Calu3 (cell line): ENCODE data around the gene OR6K3. TPM values are rescaled to one million over a fixed set of nuclear protein-coding genes. Genes with fewer than 3 reads are reported as not detected.

ENCODE experiments used
- BruUV-seq: library from RNA; stranded (reverse); fragments of 400-500 nt; replicated peaks from 2 replicates; lab custom pipeline; 2021; lab: Mats Ljungman, UMichigan
- CTCF ChIA-PET: fragments of 300-600 bp; sonication (Branson Sonifier 250); formaldehyde crosslinking; loops from one replicate; lab custom pipeline; 2022; ENCODE audit warnings: antibody characterized with exemption; lab: Charles Lee
- DNase-seq: peaks from one replicate; pipeline ENCODE4 v3.0.0; 2022
- H3K27ac Mint-ChIP-seq: one replicate; pipeline ENCODE4 v1.8.0; 2022; ENCODE audit warnings: mixed read lengths; ENCODE audit not compliant: unreplicated experiment
- H3K27me3 Mint-ChIP-seq: one replicate; pipeline ENCODE4 v1.8.0; 2022; ENCODE audit warnings: mixed read lengths; ENCODE audit not compliant: unreplicated experiment
- H3K36me3 Mint-ChIP-seq: one replicate; pipeline ENCODE4 v1.8.0; 2022; ENCODE audit warnings: mild to moderate bottlenecking, moderate library complexity, mixed read lengths; ENCODE audit not compliant: insufficient read depth, unreplicated experiment
- H3K4me1 Mint-ChIP-seq: one replicate; pipeline ENCODE4 v1.8.0; 2022; ENCODE audit warnings: mild to moderate bottlenecking, low read depth, mixed read lengths; ENCODE audit not compliant: unreplicated experiment
- H3K4me3 Mint-ChIP-seq: one replicate; pipeline ENCODE4 v1.8.0; 2022; ENCODE audit warnings: mild to moderate bottlenecking, low read depth, moderate library complexity, mixed read lengths; ENCODE audit not compliant: unreplicated experiment
- H3K9me3 Mint-ChIP-seq: one replicate; pipeline ENCODE4 v1.8.0; 2022; ENCODE audit warnings: low read depth, mixed read lengths; ENCODE audit not compliant: unreplicated experiment
- intact Hi-C: fragments of 100-400 bp; cut with micrococcal nuclease; formaldehyde crosslinking; loops from one replicate; pipeline ENCODE4 v1.10.0; 2022; ENCODE audit not compliant: unreplicated experiment
- total RNA-seq: library from RNA; stranded (reverse); gene quantifications from 2 replicates; pipeline ENCODE4 v1.2.3, GENCODE V29; 2022
- TF ChIP-seq, protein P1 (sequence below): fragments of 200-600 bp; IDR thresholded peaks from one replicate; pipeline ENCODE4 v1.8.0; 2022; ENCODE audit warnings: antibody characterized with exemption; ENCODE audit not compliant: unreplicated experiment

OR6K3 gene
- total RNA-seq, 1 experiment from 2014 or later = not detected

DNA sequence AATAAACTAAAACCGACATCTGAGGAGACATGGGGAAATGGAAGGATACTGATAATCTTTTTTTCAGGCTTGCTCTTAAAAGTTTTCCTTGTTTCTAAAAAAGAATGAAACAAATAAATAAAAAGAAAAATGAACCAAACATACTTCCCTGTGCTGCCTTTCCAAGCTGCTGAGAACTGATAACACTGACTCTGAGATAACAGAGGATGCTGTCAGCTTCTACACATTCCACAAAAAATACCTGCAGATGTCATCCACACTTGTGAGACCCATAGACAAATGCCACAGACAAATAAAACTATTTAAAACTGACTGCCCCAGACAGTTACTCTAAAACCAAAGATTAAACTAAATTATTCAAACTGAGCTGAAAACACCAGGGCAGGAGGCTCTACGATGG is 12.0 kb upstream of the OR6K3 start:
- intact Hi-C loops = no loop called here
- no TSS peak for BruUV-seq

DNA sequence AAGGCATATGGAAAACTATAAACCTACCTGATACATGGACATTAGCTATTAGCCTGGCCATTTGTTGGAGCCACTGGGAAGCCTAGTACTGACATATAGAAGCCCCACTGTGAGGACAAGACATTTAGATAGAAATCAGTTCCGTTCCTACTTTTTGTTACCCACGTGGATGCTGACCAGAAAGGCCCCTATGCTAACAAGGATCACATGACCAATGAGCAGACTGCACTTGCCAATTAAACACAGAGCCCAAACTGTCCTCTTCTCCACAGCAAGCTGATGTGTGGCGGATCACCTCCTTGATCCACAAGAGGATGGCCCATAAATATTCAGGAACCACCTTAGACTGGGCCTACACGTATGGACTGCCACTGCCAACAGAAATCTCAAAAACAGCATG is 11.2 kb upstream of the OR6K3 start:
- Mint-ChIP-seq H3K4me3 (no peak overlapping the region), H3K4me1 (peaks cover 8% of the 10 kb centered on the region), H3K27ac (no peak overlapping the region), H3K27me3 (no peaks in the 10 kb centered on the region), H3K36me3 (no peaks in the 10 kb centered on the region), H3K9me3 (peaks cover 2% of the 10 kb centered on the region)
- intact Hi-C loops = no loop called here
- TF ChIP-seq, protein P1, sequence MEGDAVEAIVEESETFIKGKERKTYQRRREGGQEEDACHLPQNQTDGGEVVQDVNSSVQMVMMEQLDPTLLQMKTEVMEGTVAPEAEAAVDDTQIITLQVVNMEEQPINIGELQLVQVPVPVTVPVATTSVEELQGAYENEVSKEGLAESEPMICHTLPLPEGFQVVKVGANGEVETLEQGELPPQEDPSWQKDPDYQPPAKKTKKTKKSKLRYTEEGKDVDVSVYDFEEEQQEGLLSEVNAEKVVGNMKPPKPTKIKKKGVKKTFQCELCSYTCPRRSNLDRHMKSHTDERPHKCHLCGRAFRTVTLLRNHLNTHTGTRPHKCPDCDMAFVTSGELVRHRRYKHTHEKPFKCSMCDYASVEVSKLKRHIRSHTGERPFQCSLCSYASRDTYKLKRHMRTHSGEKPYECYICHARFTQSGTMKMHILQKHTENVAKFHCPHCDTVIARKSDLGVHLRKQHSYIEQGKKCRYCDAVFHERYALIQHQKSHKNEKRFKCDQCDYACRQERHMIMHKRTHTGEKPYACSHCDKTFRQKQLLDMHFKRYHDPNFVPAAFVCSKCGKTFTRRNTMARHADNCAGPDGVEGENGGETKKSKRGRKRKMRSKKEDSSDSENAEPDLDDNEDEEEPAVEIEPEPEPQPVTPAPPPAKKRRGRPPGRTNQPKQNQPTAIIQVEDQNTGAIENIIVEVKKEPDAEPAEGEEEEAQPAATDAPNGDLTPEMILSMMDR = no peak
- CTCF ChIA-PET = no interaction called here
- no peak for DNase-seq
- BruUV-seq = no TSS peak

More for the DNA sequence above, 12.0 kb upstream of the OR6K3 start:
- Mint-ChIP-seq H3K36me3 (no peaks in the 10 kb centered on the region), H3K27me3 (peaks cover 6% of the 10 kb centered on the region), H3K9me3 (peaks cover 2% of the 10 kb centered on the region), H3K4me3 (no peak overlapping the region), H3K27ac (no peak overlapping the region), H3K4me1 (peaks cover 8% of the 10 kb centered on the region)
- CTCF ChIA-PET = no interaction called here
- TF ChIP-seq, protein P1 = no peak
- no peak for DNase-seq

DNA sequence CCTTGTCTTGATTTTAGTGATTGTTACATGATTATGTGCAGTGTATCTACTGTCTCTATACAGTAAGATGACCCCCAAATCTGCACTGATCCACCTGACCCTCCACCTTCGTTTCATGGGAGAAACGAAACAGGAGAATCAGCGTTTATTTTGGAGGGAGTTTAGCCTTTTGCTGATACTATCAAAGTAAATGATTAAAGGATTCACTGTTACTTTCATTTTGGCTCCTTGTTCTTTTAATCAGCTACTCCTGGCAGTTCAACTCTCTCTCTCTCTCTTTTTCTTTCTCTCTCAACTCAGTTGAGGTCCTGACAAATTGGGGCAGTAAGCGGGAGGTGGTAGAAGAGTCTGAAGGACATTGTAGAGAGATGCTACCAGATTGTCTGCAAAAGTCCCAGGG is 9.9 kb upstream of the OR6K3 start:
- intact Hi-C loops = no loop called here
- TF ChIP-seq, protein P1 = no peak
- no peak for DNase-seq
- no peaks in the 10 kb centered on the region for H3K27me3 Mint-ChIP-seq
- no TSS peak for BruUV-seq
- CTCF ChIA-PET = interaction anchor here (1.3 kb wide), 1 partner anchor 11 kb away, joined by 3 read pairs; no protein-coding TSS in a partner anchor
- H3K9me3 Mint-ChIP-seq = peaks cover 2% of the 10 kb centered on the region
- H3K27ac Mint-ChIP-seq = no peak overlapping the region
- no peaks in the 10 kb centered on the region for H3K36me3 Mint-ChIP-seq
- no peak overlapping the region for H3K4me3 Mint-ChIP-seq
- peaks cover 8% of the 10 kb centered on the region for H3K4me1 Mint-ChIP-seq

DNA sequence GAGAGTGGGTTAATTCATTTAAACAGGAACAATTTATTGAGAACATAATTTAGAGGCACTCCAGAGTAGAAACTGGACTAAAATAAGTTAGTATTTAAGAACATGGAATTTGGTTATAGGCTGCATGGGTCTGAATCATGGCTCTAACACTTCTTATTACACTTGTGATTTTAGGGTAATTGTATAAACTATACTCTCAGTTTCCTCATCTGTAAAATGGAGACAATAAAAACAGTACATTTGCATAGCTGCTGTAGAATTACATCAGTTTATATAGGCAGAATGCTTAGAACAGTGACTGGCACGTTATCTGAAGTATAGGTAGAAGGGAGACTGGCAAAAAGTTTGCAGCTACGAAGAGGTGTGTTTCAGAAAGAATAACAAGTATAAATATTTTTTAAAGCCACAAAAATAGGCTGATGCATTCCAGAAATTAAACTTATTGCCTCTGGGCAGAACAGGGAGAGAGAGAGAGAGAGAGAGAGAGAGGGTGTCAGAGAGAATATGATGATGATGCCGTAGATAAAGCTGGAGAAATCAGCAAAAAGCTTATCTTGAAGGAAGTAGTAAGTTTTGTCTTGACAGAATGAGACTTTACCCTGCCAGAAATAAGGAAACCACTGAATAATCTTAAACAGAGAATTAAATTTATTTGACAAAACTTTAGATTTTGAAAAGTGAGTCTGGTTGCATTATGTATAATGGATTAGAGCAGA is 8.1 kb upstream of the OR6K3 start:
- no peak for DNase-seq
- CTCF ChIA-PET = interaction anchor here (1.0 kb wide), 1 partner anchor 11 kb away, joined by 4 read pairs; no protein-coding TSS in a partner anchor
- H3K36me3 Mint-ChIP-seq = no peaks in the 10 kb centered on the region
- intact Hi-C loops = no loop called here
- H3K27ac Mint-ChIP-seq = no peak overlapping the region
- no peak overlapping the region for H3K4me3 Mint-ChIP-seq
- H3K9me3 Mint-ChIP-seq = peaks cover 2% of the 10 kb centered on the region
- H3K4me1 Mint-ChIP-seq = peaks cover 8% of the 10 kb centered on the region
- TF ChIP-seq, protein P1 = no peak
- no TSS peak for BruUV-seq
- H3K27me3 Mint-ChIP-seq = no peaks in the 10 kb centered on the region
